ENCODE results near the gene GPRASP3.

GPRASP3 gene

DNA sequence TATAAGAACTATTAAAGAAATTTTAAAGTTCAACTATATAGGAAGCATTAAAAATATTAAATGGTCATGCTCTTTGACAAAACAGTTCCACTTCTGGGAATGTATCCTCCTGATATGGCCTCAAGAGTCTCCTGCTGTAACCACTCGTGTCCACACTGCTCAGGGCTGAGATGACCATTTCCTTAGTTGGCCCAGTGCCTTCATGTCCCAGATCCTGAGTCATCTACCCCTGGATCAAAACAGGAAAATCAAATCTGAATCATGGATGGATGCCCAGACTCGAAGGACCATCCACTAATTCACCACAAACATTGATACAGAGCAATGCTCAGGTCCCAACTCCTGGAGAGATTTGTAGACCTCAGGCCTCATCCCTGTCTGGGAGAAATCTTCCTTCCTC is 44.7 kb downstream of the GPRASP3 start:
- no peak for DNase-seq (ENCODE audit: low spot score)

DNA sequence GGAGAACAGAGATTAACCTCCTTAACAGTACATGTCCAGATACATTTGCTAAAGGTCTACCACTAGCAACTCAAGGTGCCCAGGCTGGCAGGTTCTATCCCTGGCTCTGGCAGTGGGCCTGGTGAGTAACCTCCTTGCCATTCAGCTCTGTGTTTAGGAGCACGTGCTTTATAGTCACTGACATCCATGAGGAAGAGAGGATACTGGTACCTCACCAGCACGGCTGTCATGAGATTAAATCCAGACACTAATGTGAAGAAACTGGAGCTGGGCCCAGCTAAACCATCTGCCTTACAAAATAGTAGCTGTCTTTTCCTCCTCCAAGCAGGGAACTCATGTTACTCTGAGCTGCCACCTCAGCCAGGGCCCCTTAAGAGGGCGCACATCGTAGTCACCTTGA is 45.3 kb downstream of the GPRASP3 start:
- no peak for DNase-seq (ENCODE audit: low spot score)

DNA sequence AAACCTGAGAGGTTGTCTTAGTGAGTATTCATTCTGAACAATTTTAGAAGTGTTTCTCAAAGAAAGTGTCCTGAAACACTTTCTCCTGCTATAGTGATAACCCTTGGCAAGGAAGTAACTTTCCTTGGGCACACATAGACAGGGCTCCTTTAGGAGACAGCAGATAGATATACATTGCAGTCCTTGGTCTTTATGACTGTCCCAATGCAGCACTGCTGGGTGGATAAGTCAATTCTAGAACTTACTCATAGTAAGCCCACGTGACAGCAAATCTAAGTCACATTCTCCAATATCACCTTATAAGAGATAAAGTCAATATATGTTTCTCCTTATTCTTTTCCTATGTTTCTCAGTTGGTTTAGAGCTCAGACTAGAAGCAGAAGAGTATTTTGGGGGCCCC is 46.7 kb downstream of the GPRASP3 start:
- no peak for DNase-seq (ENCODE audit: low spot score)

DNA sequence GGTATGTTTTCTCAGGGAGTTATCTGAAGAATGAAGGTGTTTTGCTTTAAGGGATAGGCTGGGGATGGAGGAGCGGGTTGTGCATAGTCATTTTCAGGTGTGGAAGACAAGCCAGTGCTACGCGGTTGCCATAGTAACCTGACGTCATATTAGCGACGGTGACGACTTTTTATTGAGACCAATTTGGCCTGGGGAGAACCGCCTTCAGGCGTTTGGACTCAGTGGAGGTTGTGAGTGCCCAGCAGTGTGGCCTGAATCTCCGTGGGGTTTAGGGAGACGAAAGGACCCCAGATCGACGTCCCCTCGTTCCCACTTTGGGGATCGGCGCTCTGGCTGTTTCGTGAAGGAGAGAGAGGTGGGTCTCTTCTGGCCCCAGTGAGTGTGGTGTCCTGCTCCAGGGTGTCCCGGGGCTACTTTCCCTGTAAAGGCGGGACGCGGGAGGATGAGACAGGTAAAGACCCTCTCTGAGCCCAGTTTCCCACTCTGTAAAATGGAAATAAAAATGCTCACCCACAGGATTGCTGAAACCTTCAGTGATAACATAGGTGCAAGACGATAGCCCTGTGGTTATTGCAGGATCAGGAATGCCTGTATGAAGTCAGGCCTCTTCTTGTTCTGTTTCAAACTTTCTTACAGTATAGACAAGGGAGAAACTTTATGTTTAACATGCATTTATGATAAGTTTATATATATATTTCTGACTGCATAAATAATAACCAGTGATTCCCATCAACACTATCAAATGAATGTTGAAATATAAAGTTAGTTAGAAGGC is 48.6 kb downstream of the GPRASP3 start:
- DNase-seq (ENCODE audit: low spot score) = peak; percentile 53
